GM23338 (cell line): Measurements from ENCODE around the gene VSX1.

Experiments used
- CREB1 ChIP-seq: fragments of 250-450 bp; sonication (Bioruptor Pico); IDR thresholded peaks from 2 replicates; pipeline ENCODE4 v1.5.0; 2020; ENCODE audit warnings: low read depth, mild to moderate bottlenecking, moderate library complexity
- CTCF ChIP-seq, 2 experiments: fragments of 200-600 bp in 1 of 2; sonication (generic) in 1 of 2; conservative IDR thresholded peaks; 2 replicates each; pipeline versions ENCODE4 v1.5.1 to v1.6.1; 2016 to 2017; ENCODE audit warnings: antibody characterized with exemption in 2 of 2, low read depth in 2 of 2, mild to moderate bottlenecking in 2 of 2, moderate library complexity in 1 of 2
- REST ChIP-seq: IDR thresholded peaks from one replicate; pipeline ENCODE4 v1.6.1; 2018; ENCODE audit warnings: antibody characterized with exemption; ENCODE audit not compliant: unreplicated experiment
- ZNF114 ChIP-seq: fragments of 250-450 bp; sonication (Bioruptor Pico); IDR thresholded peaks from 2 replicates; pipeline ENCODE4 v1.5.0; 2020; ENCODE audit warnings: mild to moderate bottlenecking, moderate library complexity

DNA sequence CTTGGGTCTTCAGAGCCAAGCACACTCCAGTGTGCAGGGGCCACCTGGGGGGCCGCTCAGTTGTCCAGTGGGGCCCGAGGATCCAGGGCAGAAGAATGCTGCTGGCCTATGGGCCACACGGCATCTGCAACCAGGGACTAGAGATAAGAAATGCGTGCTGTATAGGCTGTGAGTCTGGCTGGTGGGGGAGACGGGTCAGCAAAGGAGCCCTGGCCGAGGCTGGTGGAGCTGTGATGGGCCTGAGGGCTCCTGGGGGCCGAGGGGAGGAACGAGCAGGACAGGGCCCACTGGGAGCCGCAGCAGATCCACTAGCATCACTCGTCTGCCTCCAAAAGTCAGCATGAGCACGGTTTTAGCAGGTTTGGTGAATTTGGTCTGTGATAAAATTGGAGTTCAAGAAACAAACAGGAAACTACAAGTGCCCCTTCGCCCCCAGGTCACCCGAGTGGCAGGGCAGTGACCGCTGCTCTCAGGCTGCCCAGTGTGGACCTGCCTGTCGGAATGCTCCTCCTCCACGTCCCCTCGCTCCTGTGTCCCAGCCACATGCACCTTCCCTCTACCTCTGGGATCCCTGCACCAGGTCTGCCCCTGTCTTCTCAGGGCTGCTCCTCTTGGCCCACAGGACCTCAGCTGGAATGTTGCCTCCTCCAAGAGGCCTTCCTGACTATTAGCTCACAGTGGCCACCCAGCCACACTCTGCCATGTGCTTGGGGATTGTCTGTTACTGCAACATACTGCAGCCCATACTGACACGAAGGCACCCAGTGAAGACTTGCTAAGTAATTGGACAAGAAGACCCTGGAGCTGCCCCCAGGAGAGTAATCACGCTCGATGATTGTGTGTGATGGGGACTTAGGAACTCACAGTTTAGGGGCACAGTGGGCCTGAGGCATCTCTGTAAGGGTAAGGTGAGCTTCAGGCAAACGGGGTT lies 34.9 kb downstream of the VSX1 start:
- TF ChIP-seq CREB1 (CRISPR knock-in tag), result no peak
- no peak for TF ChIP-seq CTCF (conservative IDR thresholded peaks at IDR 0.05; ENCODE audit: low read depth in 2 of 2)
- no peak for TF ChIP-seq ZNF114
- TF ChIP-seq REST, result no peak
